Left lung (tissue), 10 donors: ENCODE measurements around the gene PET100. TPM values are rescaled to one million over a fixed set of nuclear protein-coding genes. Genes with fewer than 3 reads are reported as not detected.

Experiments
- ATAC-seq: fragments of 200-7000 bp; cut with Tn5 transposase; one replicate; pipeline ENCODE4 v1.9.1; 2020; ENCODE audit warnings: moderate library complexity
- DNase-seq, 4 donors: peaks; one replicate each; pipeline ENCODE4 v3.0.0-alpha.2; 2013 to 2020
- H3K27ac ChIP-seq, 2 donors: fragments of 200-600 bp; sonication (generic) in 1 of 2; one replicate each; pipeline versions ENCODE4 v1.5.0 to v1.8.0; 2020 to 2021
- H3K27me3 ChIP-seq, 2 donors: fragments of 200-600 bp; sonication (generic) in 1 of 2; one replicate each; pipeline versions ENCODE4 v1.5.0 to v1.8.0; 2020 to 2021
- H3K36me3 ChIP-seq, 2 donors: fragments of 200-600 bp; sonication (generic) in 1 of 2; one replicate each; pipeline versions ENCODE4 v1.5.0 to v1.8.0; 2020 to 2021
- H3K4me1 ChIP-seq, 2 donors: fragments of 200-600 bp; one replicate each; pipeline ENCODE4 v1.8.0; 2021
- H3K4me3 ChIP-seq, 2 donors: fragments of 200-600 bp; sonication (generic) in 1 of 2; one replicate each; pipeline versions ENCODE4 v1.5.0 to v1.8.0; 2020 to 2021; ENCODE audit warnings: mild to moderate bottlenecking in 1 of 2
- H3K9me3 ChIP-seq, 2 donors: fragments of 200-600 bp; sonication (generic) in 1 of 2; one replicate each; pipeline versions ENCODE4 v1.5.0 to v1.8.0; 2020 to 2021
- intact Hi-C, 2 donors: fragments of 100-400 bp; cut with DNase I; formaldehyde crosslinking; loops; one replicate each; pipeline versions ENCODE4 v1.11.2 to v1.14.2; 2022
- polyA plus RNA-seq, 6 donors: library from polyadenylated mRNA; unstranded; fragments of 120-200 nt; gene quantifications; one replicate each; pipeline ENCODE4 v1.2.1, GENCODE V29; 2013; ENCODE audit not compliant: insufficient read length in 6 of 6
- total RNA-seq, 2 donors: library from RNA; stranded (reverse); fragmentation: NEBNext Ultra II Directional; extraction: Animal tissue kit (Norgen Biotek cat#: 25700); gene quantifications; one replicate each; pipeline ENCODE4 v1.2.1, GENCODE V29; 2021
- TF ChIP-seq, protein P1 (sequence below), 2 donors: fragments of 200-600 bp; sonication (generic) in 1 of 2; IDR thresholded peaks; one replicate each; pipeline versions ENCODE4 v1.5.0 to v1.8.0; 2021; ENCODE audit warnings: antibody characterized with exemption in 2 of 2
- donor health status: DM: no; HTN: yes; CAD: no.
- donor health status: DM: no; HTN: no; CAD: no.

Gene PET100
- total and polyA plus RNA-seq, 8 donors = 82.8 to 111 (median 97.7) TPM

DNA sequence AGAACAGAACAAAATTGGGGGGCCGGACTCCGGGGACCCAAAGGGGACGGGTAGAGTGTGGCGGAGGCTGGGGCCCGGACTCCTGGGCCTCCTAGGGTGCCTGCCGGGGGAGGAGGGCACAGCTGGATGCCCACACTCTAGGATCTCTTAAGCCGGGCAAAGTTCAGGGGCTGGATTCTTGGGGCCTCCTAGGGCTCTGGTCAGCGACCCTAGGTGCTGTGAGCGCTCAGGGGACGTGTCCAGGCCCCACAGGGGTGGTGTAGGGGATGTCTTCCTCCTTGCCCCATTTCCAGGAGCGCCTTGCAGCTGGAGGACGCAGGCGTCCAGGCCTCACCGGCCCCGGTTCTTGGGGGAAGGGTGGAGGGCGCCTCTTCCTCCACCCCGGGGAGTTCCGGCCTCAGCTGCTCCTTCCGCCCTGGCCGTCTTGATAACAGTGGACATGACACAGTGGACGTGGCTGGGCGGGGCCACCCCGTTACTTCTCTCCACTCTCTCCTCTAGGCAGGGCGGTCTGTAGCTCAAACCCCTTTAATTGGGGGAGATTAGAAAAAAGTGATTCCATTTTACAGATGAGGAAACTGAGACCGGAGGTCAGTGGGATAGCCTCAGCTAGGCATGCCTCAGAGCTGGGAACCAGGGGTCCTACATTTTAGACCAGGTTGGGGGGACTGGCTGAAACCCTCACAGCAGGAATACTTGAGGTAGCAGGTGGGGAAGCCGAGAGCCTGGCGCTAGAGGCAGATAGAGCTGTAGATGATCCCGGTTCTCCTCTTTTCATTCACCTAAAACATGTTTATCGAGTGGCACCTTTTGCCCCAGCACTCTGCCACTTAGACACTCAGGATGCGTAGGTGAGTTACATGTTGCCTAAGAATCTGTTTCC is 8.0 kb downstream of the PET100 start:
- TF ChIP-seq, protein P1, sequence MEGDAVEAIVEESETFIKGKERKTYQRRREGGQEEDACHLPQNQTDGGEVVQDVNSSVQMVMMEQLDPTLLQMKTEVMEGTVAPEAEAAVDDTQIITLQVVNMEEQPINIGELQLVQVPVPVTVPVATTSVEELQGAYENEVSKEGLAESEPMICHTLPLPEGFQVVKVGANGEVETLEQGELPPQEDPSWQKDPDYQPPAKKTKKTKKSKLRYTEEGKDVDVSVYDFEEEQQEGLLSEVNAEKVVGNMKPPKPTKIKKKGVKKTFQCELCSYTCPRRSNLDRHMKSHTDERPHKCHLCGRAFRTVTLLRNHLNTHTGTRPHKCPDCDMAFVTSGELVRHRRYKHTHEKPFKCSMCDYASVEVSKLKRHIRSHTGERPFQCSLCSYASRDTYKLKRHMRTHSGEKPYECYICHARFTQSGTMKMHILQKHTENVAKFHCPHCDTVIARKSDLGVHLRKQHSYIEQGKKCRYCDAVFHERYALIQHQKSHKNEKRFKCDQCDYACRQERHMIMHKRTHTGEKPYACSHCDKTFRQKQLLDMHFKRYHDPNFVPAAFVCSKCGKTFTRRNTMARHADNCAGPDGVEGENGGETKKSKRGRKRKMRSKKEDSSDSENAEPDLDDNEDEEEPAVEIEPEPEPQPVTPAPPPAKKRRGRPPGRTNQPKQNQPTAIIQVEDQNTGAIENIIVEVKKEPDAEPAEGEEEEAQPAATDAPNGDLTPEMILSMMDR (IDR thresholded peaks at IDR 0.05) = no peak

DNA sequence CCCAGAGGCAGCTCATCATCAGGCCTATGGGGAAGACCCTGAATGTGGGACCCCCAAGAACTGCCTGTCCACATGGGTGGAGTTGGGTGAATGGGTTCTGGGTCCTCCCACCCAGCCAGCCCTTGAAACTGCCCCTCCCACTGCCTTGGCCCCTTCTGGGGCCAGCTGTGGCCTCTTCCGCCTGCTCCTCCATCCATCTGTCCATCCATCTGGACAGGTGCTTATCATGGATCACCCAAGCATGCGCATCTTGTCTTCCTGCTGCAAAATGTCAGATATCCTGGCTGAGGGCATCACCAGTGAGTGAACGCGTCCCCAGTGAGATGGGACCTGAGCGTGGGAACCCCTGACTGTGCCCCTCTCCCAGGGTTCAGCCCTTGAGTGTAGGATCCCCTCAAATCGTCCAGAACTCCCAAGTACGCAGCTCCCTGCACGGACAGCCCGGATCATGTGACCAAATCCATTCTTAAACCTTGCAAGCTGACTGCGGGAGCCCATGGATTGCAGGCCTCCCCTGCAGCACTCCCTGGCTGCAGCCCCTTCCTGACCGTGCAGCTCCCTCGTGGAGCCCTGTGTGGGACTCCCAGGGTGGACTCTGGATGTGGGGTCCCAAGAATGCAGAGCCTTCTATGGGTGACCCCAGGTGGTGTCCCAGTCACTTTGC is 9.3 kb downstream of the PET100 start:
- Histone ChIP-seq H3K4me3 (no peak overlapping the region), H3K36me3 (peaks cover 0 to 25% of the 10 kb centered on the region in 2 donors), H3K9me3 (no peaks in the 10 kb centered on the region), H3K4me1 (peaks cover 0 to 27% of the 10 kb centered on the region in 2 donors), H3K27me3 (peaks cover 0 to 29% of the 10 kb centered on the region in 2 donors), H3K27ac (no peak overlapping the region)
- TF ChIP-seq, protein P1 (IDR thresholded peaks at IDR 0.05) = no peak
- no peak for ATAC-seq
- DNase-seq = no peak
- intact Hi-C loops = no loop called here

More for the DNA sequence above, 8.0 kb downstream of the PET100 start:
- H3K36me3 ChIP-seq = peaks cover 0 to 25% of the 10 kb centered on the region in 2 donors
- peak overlapping the region; percentile 60 to 90 for H3K4me3 ChIP-seq
- peak in 2 of 4 donors; percentile 75 to 95 for DNase-seq
- peak overlapping the region; percentile 86 to 95 for H3K27ac ChIP-seq
- ATAC-seq = peak; percentile 79
- peaks cover 0 to 29% of the 10 kb centered on the region in 2 donors for H3K27me3 ChIP-seq
- no peaks in the 10 kb centered on the region for H3K9me3 ChIP-seq
- H3K4me1 ChIP-seq = peaks cover 0 to 27% of the 10 kb centered on the region in 2 donors
- intact Hi-C loops = no loop called here

DNA sequence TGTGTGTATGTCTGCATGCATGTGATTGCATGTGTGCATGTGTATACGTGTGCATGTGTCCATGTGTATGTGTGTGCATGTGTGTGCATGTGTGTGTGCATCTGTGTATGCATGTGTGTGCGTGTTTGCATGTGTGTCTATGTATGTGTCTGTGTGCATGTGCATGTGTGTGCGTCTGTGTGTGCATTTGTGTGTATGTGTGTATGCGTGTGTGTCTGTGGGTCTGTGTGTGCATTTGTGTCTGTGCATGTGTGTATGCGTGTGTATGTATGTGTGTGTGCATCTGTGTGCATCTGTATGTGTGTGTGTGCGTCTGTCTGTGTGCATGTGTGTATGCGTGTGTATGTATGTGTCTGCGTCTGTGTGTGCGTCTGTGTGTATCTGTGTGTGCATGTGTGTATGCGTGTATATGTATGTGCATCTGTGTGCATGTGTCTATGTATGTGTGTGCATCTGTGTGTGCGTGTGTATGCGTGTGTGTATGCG is 10.3 kb downstream of the PET100 start:
- ATAC-seq = no peak

DNA sequence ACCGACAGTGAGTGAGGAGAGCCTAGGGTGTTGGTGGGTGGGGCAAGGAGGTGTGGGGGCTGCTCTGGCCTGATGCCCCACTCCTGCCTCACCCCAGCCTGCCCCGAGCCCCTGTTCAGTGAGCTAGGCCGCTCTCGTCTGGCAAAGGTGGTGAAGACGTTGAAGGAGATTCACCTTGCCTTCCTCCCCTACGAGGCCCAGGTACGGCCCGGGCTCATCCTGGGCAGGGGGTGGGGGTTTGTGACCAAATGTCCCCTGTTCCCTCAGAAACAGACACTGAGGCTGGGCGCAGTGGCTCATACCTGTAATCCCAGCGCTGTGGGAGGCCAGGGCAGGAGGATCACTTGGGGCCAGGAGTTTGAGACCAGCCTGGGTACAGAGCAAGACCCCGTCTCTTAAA is 11.2 kb downstream of the PET100 start:
- Histone ChIP-seq H3K9me3 (no peaks in the 10 kb centered on the region), H3K4me3 (no peak overlapping the region), H3K27me3 (peaks cover 0 to 23% of the 10 kb centered on the region in 2 donors), H3K36me3 (peaks cover 0 to 37% of the 10 kb centered on the region in 2 donors), H3K27ac (no peak overlapping the region), H3K4me1 (peaks cover 0 to 45% of the 10 kb centered on the region in 2 donors)
- DNase-seq = peak in 1 of 4 donors; percentile 63
- TF ChIP-seq, protein P1 (IDR thresholded peaks at IDR 0.05) = no peak
- ATAC-seq = no peak
- intact Hi-C loops = no loop called here

More for the DNA sequence above, 10.3 kb downstream of the PET100 start:
- Histone ChIP-seq H3K4me3 (no peak overlapping the region), H3K36me3 (peaks cover 0 to 33% of the 10 kb centered on the region in 2 donors), H3K9me3 (no peaks in the 10 kb centered on the region), H3K27me3 (peaks cover 0 to 29% of the 10 kb centered on the region in 2 donors), H3K27ac (no peak overlapping the region), H3K4me1 (peaks cover 0 to 36% of the 10 kb centered on the region in 2 donors)
- no peak for DNase-seq
- intact Hi-C loops = no loop called here
- TF ChIP-seq, protein P1 (IDR thresholded peaks at IDR 0.05) = no peak
